Activated CD4-positive, CD25-positive, alpha-beta regulatory T cell treated with anti-CD3 and anti-CD28 coated beads, Interleukin-2, amount 50 U/mL, for 24 hours (primary cell): ENCODE measurements around the gene SGSM2.

Experiments
- ATAC-seq, 2 donors: fragments of 150-1000 bp; cut with Tn5 transposase; one replicate each; pipeline ENCODE4 v1.10.0; 2021; ENCODE audit warnings: mild to moderate bottlenecking in 1 of 2, moderate library complexity in 1 of 2

Gene SGSM2

GRCh38 chr17:2427215-2427614 is 89.9 kb downstream of the SGSM2 start:
- ATAC-seq: no peak

DNA sequence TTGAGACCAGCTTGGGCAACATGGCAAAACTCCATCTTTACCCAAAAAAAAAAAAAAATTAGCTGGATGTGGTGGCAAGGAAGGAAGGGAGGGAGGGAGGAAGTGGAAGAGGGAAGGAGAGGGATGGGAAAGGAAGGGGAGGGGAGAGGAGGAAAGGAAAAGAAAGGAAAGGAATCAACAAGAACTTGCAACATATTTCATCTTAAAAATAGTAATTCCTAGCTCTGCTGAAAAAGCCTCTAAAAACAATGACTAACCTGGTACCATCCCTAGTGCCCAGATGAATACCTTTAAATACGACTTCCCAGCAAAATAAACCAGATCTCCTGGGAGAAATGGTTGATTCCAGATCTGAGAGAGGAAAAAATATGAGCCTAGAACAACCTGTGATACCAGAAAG is 90.6 kb downstream of the SGSM2 start:
- no peak for ATAC-seq
